H9 (cell line): ENCODE results near the gene YWHAQ. TPM values are rescaled to one million over a fixed set of nuclear protein-coding genes. Genes with fewer than 3 reads are reported as not detected.

Experiments used
- DNase-seq: peaks from one replicate; pipeline ENCODE4 v3.0.0-alpha.2; 2017
- H2AFZ ChIP-seq: one replicate; pipeline ENCODE4 v1.6.1; 2013; ENCODE audit warnings: mild to moderate bottlenecking, low read length, control low read depth, moderate library complexity
- H2AK5ac ChIP-seq: 2 replicates; pipeline ENCODE4 v1.6.1; 2013; ENCODE audit warnings: low read length, control low read depth, mixed read lengths; ENCODE audit not compliant: insufficient read length
- H2BK120ac ChIP-seq: one replicate; pipeline ENCODE4 v1.6.1; 2013; ENCODE audit warnings: low read depth, mild to moderate bottlenecking, low read length, control low read depth, inconsistent platforms; ENCODE audit not compliant: poor library complexity, severe bottlenecking
- H2BK12ac ChIP-seq: 2 replicates; pipeline ENCODE4 v1.6.1; 2013; ENCODE audit warnings: low read length, control low read depth, mixed read lengths, low read depth; ENCODE audit not compliant: insufficient read length
- H2BK15ac ChIP-seq: 2 replicates; pipeline ENCODE4 v1.6.1; 2013; ENCODE audit warnings: low read depth, low read length, control low read depth
- H2BK20ac ChIP-seq: one replicate; pipeline ENCODE4 v1.6.1; 2013; ENCODE audit warnings: low read depth, mild to moderate bottlenecking, low read length, control low read depth, inconsistent platforms; ENCODE audit not compliant: poor library complexity, severe bottlenecking
- H2BK5ac ChIP-seq: 2 replicates; pipeline ENCODE4 v1.6.1; 2013; ENCODE audit warnings: low read length, control low read depth, mixed read lengths; ENCODE audit not compliant: insufficient read length
- H3K14ac ChIP-seq: 2 replicates; pipeline ENCODE4 v1.6.1; 2013; ENCODE audit warnings: low read length, control low read depth; ENCODE audit not compliant: insufficient read depth
- H3K18ac ChIP-seq: 2 replicates; pipeline ENCODE4 v1.6.1; 2013; ENCODE audit warnings: low read depth, mild to moderate bottlenecking, mixed read lengths, low read length, control low read depth; ENCODE audit not compliant: insufficient read length
- H3K23ac ChIP-seq: 2 replicates; pipeline ENCODE4 v1.6.1; 2013; ENCODE audit warnings: low read length, control low read depth, mixed read lengths, low read depth; ENCODE audit not compliant: insufficient read length
- H3K23me2 ChIP-seq: 2 replicates; pipeline ENCODE4 v1.6.1; 2013; ENCODE audit warnings: low read depth, mild to moderate bottlenecking, mixed read lengths, low read length, control low read depth; ENCODE audit not compliant: insufficient read length, poor library complexity, severe bottlenecking
- H3K27ac ChIP-seq: 2 replicates; pipeline ENCODE4 v1.5.1; 2013; ENCODE audit warnings: low read length, control low read depth, mixed read lengths, low read depth; ENCODE audit not compliant: insufficient read length
- H3K27me3 ChIP-seq: 2 replicates; pipeline ENCODE4 v1.6.1; 2013; ENCODE audit warnings: low read length, control low read depth, inconsistent platforms; ENCODE audit not compliant: insufficient read depth
- H3K4ac ChIP-seq: 2 replicates; pipeline ENCODE4 v1.6.1; 2013; ENCODE audit warnings: low read depth, mild to moderate bottlenecking, control low read depth, inconsistent platforms, low read length, moderate library complexity
- H3K4me1 ChIP-seq: 2 replicates; pipeline ENCODE4 v1.6.1; 2013; ENCODE audit warnings: low read length, control low read depth, inconsistent platforms; ENCODE audit not compliant: insufficient read depth
- H3K4me2 ChIP-seq: 2 replicates; pipeline ENCODE4 v1.6.1; 2013; ENCODE audit warnings: low read length, control low read depth, mixed read lengths; ENCODE audit not compliant: insufficient read length, insufficient read depth
- H3K56ac ChIP-seq: 2 replicates; pipeline ENCODE4 v1.6.1; 2013; ENCODE audit warnings: low read depth, mild to moderate bottlenecking, mixed read lengths, low read length, control low read depth; ENCODE audit not compliant: insufficient read length
- H3K79me1 ChIP-seq: 2 replicates; pipeline ENCODE4 v1.6.1; 2013; ENCODE audit warnings: low read depth, mild to moderate bottlenecking, moderate library complexity, low read length, control low read depth, inconsistent platforms; ENCODE audit not compliant: insufficient read depth, poor library complexity, severe bottlenecking
- H3K79me2 ChIP-seq: 2 replicates; pipeline ENCODE4 v1.6.1; 2013; ENCODE audit warnings: low read length, control low read depth, inconsistent platforms; ENCODE audit not compliant: insufficient read depth
- H3K9ac ChIP-seq: 2 replicates; pipeline ENCODE4 v1.6.1; 2013; ENCODE audit warnings: low read length, control low read depth, mixed read lengths; ENCODE audit not compliant: insufficient read length; ENCODE audit errors: extremely low read depth
- H3K9me3 ChIP-seq: one replicate; pipeline ENCODE4 v1.6.1; 2013; ENCODE audit warnings: low read depth, low read length, inconsistent platforms; ENCODE audit not compliant: control insufficient read depth
- H3T11ph ChIP-seq: one replicate; pipeline ENCODE4 v1.6.1; 2013; ENCODE audit warnings: mild to moderate bottlenecking, low read length, control low read depth, inconsistent platforms
- H4K20me1 ChIP-seq: one replicate; pipeline ENCODE4 v1.6.1; 2013; ENCODE audit not compliant: control insufficient read depth, insufficient read length, insufficient read depth
- H4K5ac ChIP-seq: 2 replicates; pipeline ENCODE4 v1.6.1; 2013; ENCODE audit warnings: low read depth, mild to moderate bottlenecking, mixed read lengths, low read length, control low read depth; ENCODE audit not compliant: insufficient read length
- H4K8ac ChIP-seq: replicated peaks from 2 replicates; pipeline ENCODE4 v1.6.1; 2013; ENCODE audit warnings: low read length, control low read depth, mixed read lengths, low read depth; ENCODE audit not compliant: insufficient read length
- H4K91ac ChIP-seq: 2 replicates; pipeline ENCODE4 v1.6.1; 2013; ENCODE audit warnings: low read depth, mild to moderate bottlenecking, moderate library complexity, mixed read lengths, low read length, control low read depth; ENCODE audit not compliant: insufficient read length
- H3K27ac Mint-ChIP-seq, 3 experiments: 2 replicates in 2 of 3; 3 replicates in 1 of 3; pipeline ENCODE4 v1.8.0; 2020 to 2021; ENCODE audit warnings: mixed read lengths in 3 of 3, mild to moderate bottlenecking in 1 of 3, moderate library complexity in 1 of 3
- H3K27me3 Mint-ChIP-seq: 2 replicates; pipeline ENCODE4 v1.8.0; 2021; ENCODE audit warnings: low read depth, mild to moderate bottlenecking, moderate library complexity, mixed read lengths
- H3K36me3 Mint-ChIP-seq, 3 experiments: 2 replicates in 2 of 3; 3 replicates in 1 of 3; pipeline ENCODE4 v1.8.0; 2020 to 2021; ENCODE audit warnings: low read depth in 3 of 3, mixed read lengths in 3 of 3; ENCODE audit not compliant: insufficient read depth in 1 of 3
- H3K4me1 Mint-ChIP-seq, 2 experiments: 2 replicates each; pipeline ENCODE4 v1.8.0; 2020; ENCODE audit warnings: mixed read lengths in 2 of 2
- H3K4me3 Mint-ChIP-seq, 2 experiments: 2 replicates in 1 of 2; 3 replicates in 1 of 2; pipeline ENCODE4 v1.8.0; 2020 to 2021; ENCODE audit warnings: mild to moderate bottlenecking in 2 of 2, mixed read lengths in 2 of 2, moderate library complexity in 1 of 2
- H3K9me3 Mint-ChIP-seq, 2 experiments: 2 replicates in 1 of 2; 3 replicates in 1 of 2; pipeline ENCODE4 v1.8.0; 2020; ENCODE audit warnings: mild to moderate bottlenecking in 2 of 2, mixed read lengths in 2 of 2, moderate library complexity in 1 of 2
- WGBS: extraction: QIAGEN DNeasy Blood & Tissue Kit; methylation state at CpG from one replicate; pipeline ENCODE4 v1.1.7; 2013; ENCODE audit warnings: missing lambda C conversion rate, low lambda C conversion rate, mixed read lengths; ENCODE audit not compliant: insufficient read length; ENCODE audit errors: extremely low coverage; 5-methylcytosine and 5-hydroxymethylcytosine counted together
- total RNA-seq: library from RNA; stranded (reverse); gene quantifications from 2 replicates; pipeline ENCODE4 v1.2.1, GENCODE V29; 2021
- TF ChIP-seq, protein P1 (sequence below): fragments of 200-600 bp; sonication (generic); conservative IDR thresholded peaks from 3 replicates; pipeline ENCODE4 v1.8.0; 2021; ENCODE audit warnings: antibody characterized with exemption, mild to moderate bottlenecking

YWHAQ gene
- total RNA-seq, 1 experiment from 2014 or later, result 374 TPM

DNA sequence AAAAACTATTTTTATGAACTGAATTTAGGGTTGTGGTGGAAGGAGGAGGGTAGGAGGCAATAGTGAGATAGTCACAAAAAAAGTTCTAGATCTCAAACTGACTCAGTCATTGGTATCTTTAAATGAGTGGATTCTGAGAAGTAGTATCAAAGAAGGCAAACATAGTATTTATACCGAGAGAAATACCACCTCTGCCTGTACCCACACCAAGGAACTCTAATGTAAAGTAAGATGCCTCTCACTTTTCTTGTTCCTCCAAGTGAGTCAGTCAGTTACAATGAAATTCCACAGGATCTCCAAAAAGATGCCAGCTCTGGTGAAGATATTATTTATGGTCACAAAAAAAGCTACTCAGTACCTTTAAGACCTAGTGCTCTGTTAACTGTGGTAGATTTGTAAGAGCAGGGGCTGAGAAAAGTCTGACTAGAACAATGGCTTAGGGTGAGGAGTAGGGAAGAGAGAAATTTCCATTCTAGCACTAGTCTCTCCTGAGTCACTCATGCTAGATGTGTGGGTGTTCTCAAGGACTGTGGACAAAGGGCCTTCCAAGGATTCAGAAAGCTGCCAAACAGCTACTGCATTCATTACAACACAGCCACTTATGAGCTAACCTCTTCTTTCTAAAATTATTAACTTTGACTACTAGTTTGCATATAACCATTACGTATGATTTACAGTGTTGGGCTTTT, 36.3 kb downstream of the YWHAQ start:
- DNase-seq, result no peak
- peak overlapping the region in 2 of 3 experiments; percentile 8 to 25; a peak in 4 of 7 replicates for H3K27ac Mint-ChIP-seq
- no peaks in the 10 kb centered on the region for H3K9me3 ChIP-seq
- H3K23me2 ChIP-seq, result no peaks in the 10 kb centered on the region
- peaks cover 4 to 21% of the 10 kb centered on the region in 2 experiments; a peak in 2 of 4 replicates for H3K4me1 Mint-ChIP-seq
- no peaks in the 10 kb centered on the region for H3K27me3 Mint-ChIP-seq
- H3K9ac ChIP-seq, result no peak overlapping the region
- H3K56ac ChIP-seq, result no peak overlapping the region
- no peaks in the 10 kb centered on the region; the same call in 1 of the 2 replicates for H3K4me1 ChIP-seq
- H2AFZ ChIP-seq, result no peak overlapping the region
- no peak overlapping the region for H2BK5ac ChIP-seq
- H2BK20ac ChIP-seq, result no peak overlapping the region
- TF ChIP-seq, protein P1, sequence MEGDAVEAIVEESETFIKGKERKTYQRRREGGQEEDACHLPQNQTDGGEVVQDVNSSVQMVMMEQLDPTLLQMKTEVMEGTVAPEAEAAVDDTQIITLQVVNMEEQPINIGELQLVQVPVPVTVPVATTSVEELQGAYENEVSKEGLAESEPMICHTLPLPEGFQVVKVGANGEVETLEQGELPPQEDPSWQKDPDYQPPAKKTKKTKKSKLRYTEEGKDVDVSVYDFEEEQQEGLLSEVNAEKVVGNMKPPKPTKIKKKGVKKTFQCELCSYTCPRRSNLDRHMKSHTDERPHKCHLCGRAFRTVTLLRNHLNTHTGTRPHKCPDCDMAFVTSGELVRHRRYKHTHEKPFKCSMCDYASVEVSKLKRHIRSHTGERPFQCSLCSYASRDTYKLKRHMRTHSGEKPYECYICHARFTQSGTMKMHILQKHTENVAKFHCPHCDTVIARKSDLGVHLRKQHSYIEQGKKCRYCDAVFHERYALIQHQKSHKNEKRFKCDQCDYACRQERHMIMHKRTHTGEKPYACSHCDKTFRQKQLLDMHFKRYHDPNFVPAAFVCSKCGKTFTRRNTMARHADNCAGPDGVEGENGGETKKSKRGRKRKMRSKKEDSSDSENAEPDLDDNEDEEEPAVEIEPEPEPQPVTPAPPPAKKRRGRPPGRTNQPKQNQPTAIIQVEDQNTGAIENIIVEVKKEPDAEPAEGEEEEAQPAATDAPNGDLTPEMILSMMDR, result no peak
- peaks cover 7 to 8% of the 10 kb centered on the region in 2 experiments for H3K9me3 Mint-ChIP-seq
- no peak overlapping the region for H2BK12ac ChIP-seq
- WGBS, result no CpG with 5 or more reads among the region's 2 CpGs
- H3K23ac ChIP-seq, result no peak overlapping the region
- no peak overlapping the region for H3K14ac ChIP-seq
- no peak overlapping the region for H3K4me2 ChIP-seq
- H3K18ac ChIP-seq, result no peak overlapping the region
- H4K20me1 ChIP-seq, result no peaks in the 10 kb centered on the region
- peaks cover 17% of the 10 kb centered on the region; the same call in 1 of the 2 replicates for H3K79me2 ChIP-seq
- H3K36me3 Mint-ChIP-seq, result peaks cover 23 to 44% (median 28%) of the 10 kb centered on the region in 3 experiments
- no peak overlapping the region for H2BK120ac ChIP-seq
- no peaks in the 10 kb centered on the region for H3K79me1 ChIP-seq
- H3K27ac ChIP-seq, result no peak overlapping the region
- no peak overlapping the region for H4K8ac ChIP-seq
- no peak overlapping the region for H3K4me3 Mint-ChIP-seq
- no peak overlapping the region for H2AK5ac ChIP-seq
- no peak overlapping the region for H4K5ac ChIP-seq
- H2BK15ac ChIP-seq, result no peak overlapping the region
- H3K4ac ChIP-seq, result no peak overlapping the region
- H4K91ac ChIP-seq, result no peak overlapping the region
- H3T11ph ChIP-seq, result no peak overlapping the region
- no peaks in the 10 kb centered on the region for H3K27me3 ChIP-seq
